ENCODE data around the gene TBC1D22A.

- TF ChIP-seq CTCF (IDR thresholded peaks at IDR 0.05), result no peak
- TF ChIP-seq FOXJ3 (CRISPR knock-in tag; IDR thresholded peaks at IDR 0.05), result no peak
These were observed 376.8 kb downstream of the TBC1D22A start for GRCh38 chr22:47139013-47139789.
